ENCODE data around the gene TBC1D10A. TPM values are rescaled to one million over a fixed set of nuclear protein-coding genes. Genes with fewer than 3 reads are reported as not detected.

The TBC1D10A gene
- total RNA-seq, 1 experiment from 2014 or later, result 12.1 TPM

- DNase-seq (ENCODE audit: low spot score), result no peak
Observed at GRCh38 chr22:30247561-30247960, 79.2 kb downstream of the TBC1D10A start.

- DNase-seq (ENCODE audit: low spot score), result no peak
Observed at GRCh38 chr22:30246814-30247376, 79.8 kb downstream of the TBC1D10A start.

- DNase-seq (ENCODE audit: low spot score), result no peak
Observed at GRCh38 chr22:30245985-30246813, 80.5 kb downstream of the TBC1D10A start, which contains the start of gene LIF. TSS of gene LIF (minus strand) at chr22:30246759. CDS start at chr22:30246695, 64 bp downstream.

- DNase-seq (ENCODE audit: low spot score), result no peak
Observed at GRCh38 chr22:30245181-30245984, 81.4 kb downstream of the TBC1D10A start.

- DNase-seq (ENCODE audit: low spot score), result no peak
Observed at GRCh38 chr22:30244641-30245040, 82.1 kb downstream of the TBC1D10A start.

GRCh38 chr22:30244066-30244465 is 82.7 kb downstream of the TBC1D10A start:
- DNase-seq (ENCODE audit: low spot score), result no peak

DNA sequence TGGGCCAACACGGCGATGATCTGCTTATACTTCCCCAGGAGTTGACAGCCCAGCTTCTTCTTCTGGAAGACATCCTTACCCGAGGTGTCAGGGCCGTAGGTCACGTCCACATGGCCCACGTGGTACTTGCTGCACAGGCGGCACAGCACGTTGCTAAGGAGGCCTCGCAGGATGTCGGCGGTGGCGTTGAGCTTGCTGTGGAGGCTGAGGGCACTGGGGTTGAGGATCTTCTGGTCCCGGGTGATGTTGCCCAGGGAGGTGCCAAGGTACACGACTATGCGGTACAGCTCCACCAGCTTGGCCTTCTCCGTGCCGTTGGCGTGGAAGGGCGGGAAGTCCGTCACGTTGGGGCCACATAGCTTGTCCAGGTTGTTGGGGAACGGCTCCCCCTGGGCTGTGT is 83.1 kb downstream of the TBC1D10A start:
- DNase-seq (ENCODE audit: low spot score), result no peak

Other genes starting within 250 kb of the TBC1D10A start
- not detected in 2 replicates for gene HORMAD2, start 246.5 kb downstream of the TBC1D10A start, total RNA-seq (2014; rRNA removed; shearing (Covaris generic))
- gene LIF, start 80.2 kb downstream of the TBC1D10A start, total RNA-seq (2014; rRNA removed; shearing (Covaris generic)), result 24.8 and 25.4 TPM in 2 replicates
- gene OSM, start 60.1 kb downstream of the TBC1D10A start, total RNA-seq (2014; rRNA removed; shearing (Covaris generic)), result not detected in 2 replicates
- 12.8 and 20.8 TPM in 2 replicates for gene CASTOR1, start 37.4 kb downstream of the TBC1D10A start, total RNA-seq (2014; rRNA removed; shearing (Covaris generic))
- 25.1 and 39.8 TPM in 2 replicates for gene SF3A1, start 30.0 kb upstream of the TBC1D10A start, total RNA-seq (2014; rRNA removed; shearing (Covaris generic))
- gene CCDC157, start 30.1 kb upstream of the TBC1D10A start, total RNA-seq (2014; rRNA removed; shearing (Covaris generic)), result 1.1 and 1.2 TPM in 2 replicates
- 9.9 and 15.6 TPM in 2 replicates for gene RNF215, start 60.5 kb upstream of the TBC1D10A start, total RNA-seq (2014; rRNA removed; shearing (Covaris generic))
- gene SEC14L2, start 70.1 kb upstream of the TBC1D10A start, total RNA-seq (2014; rRNA removed; shearing (Covaris generic)), result 5.4 and 11.8 TPM in 2 replicates
- 16.6 and 17.1 TPM in 2 replicates for gene MTFP1, start 98.8 kb upstream of the TBC1D10A start, total RNA-seq (2014; rRNA removed; shearing (Covaris generic))
- not detected in 2 replicates for gene SEC14L3, start 145.1 kb upstream of the TBC1D10A start, total RNA-seq (2014; rRNA removed; shearing (Covaris generic))
- not detected in 2 replicates for gene SEC14L4, start 178.8 kb upstream of the TBC1D10A start, total RNA-seq (2014; rRNA removed; shearing (Covaris generic))
- gene SEC14L6, start 219.8 kb upstream of the TBC1D10A start, total RNA-seq (2014; rRNA removed; shearing (Covaris generic)), result not detected in 2 replicates
- gene GAL3ST1, start 247.7 kb upstream of the TBC1D10A start, total RNA-seq (2014; rRNA removed; shearing (Covaris generic)), result 0.38 TPM in 1 of 2 replicates, not detected in the other

Data from A172 (cell line).